HG03060 (cell line): ENCODE data around the gene AGO1.

ENCODE experiments used
- ATAC-seq: cut with Tn5 transposase; IDR thresholded peaks from one replicate; pipeline ENCODE4 v1.9.1; 2021; ENCODE audit warnings: low read depth, moderate number of reproducible peaks; ENCODE audit not compliant: unreplicated experiment

The AGO1 gene

DNA sequence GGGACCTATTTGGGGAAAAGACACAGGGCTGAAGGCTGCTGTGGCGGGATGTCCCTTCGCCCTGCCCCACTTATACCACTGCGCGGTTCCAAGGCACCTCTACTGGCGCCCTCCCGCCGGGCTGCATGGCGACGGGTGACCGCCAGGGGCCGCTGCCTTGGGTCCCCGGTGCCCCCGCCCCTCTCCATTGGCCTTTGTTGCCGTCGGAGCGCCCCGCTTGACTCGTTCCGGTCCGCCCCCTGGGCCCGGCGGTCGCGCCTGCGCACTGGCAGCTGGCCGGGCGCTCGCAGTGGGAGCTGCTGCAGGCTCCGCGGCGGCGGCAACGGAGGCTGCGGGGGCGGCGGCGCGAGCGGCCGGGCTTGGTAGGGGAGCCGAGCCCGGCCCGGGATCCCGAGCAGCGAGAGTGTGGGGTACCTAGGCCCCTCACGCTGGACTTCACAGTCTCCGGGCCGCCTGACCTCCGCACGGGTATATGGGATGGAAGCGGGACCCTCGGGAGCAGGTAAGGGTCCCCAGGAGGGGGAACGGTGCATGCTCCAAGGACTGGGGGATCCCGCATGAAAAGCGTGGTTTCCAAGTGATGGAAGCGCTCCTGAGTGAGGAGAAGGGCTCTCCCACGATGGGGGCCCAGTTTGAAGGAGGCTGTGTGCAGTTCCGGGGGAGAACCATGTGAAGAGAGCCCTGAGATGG lies at the start of gene AGO1:
AGO1 (plus strand) TSS at position 265 of the 690 bp plus-strand sequence; CDS start at position 478, 213 bp downstream.
- ATAC-seq, result peak; percentile 66

DNA sequence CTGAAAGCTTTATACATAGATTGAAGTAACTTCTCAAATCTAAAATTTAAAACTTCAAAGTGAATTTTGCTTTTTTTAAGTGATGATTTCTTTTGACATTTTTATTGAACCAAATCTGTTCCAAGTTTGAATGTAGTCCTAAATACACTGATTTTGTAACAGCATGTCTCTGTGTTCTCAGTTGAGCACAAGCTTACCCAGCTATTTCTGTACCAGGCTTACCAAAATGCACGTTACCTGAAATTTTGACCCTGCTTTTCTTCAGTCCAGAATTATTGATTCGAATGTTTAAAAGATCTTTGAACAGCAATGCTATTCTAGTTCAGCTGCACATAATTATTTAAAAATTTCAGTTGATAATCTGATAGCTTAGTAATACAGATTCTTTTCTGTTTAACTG lies 49.6 kb upstream of the AGO1 start:
- no peak for ATAC-seq

DNA sequence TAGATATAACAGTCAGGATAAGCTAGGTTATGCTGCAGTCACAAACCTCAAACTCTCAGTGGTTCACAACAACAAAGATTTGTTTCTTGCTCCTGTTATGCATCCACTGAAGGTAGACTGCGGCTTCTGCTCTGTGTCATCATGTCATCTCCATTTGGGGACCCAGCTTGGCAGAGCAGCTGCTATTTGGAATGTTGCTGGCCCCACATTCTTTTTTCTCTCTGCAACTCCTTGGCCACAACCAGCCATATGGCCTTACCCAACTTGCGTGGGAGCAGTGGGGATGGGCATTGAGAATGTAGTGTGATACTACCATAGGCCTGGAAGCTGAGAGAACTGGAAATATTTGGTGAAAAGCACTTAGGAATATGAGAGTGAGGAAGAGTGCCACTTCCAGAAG lies 48.8 kb upstream of the AGO1 start:
- ATAC-seq, result no peak

DNA sequence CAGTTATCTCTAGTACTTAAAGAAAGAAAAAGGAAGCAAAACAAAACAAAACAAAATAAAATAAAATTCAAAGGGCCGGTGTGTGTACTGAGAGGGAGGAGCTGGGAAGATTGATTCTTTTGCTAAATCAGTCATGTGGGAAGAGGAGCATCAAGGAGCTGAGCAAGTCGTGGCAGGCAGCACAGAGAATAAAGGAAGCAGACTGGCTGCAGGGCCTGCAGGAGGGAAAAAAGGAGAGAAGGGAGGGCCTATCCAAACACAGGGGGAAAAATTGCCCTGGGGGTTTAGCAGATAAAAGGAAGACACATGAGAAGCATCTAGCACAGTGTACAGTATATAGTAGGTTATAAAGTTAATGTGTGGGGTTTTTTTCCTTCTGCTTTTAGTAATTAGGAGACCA lies 47.6 kb upstream of the AGO1 start:
- ATAC-seq, result no peak

DNA sequence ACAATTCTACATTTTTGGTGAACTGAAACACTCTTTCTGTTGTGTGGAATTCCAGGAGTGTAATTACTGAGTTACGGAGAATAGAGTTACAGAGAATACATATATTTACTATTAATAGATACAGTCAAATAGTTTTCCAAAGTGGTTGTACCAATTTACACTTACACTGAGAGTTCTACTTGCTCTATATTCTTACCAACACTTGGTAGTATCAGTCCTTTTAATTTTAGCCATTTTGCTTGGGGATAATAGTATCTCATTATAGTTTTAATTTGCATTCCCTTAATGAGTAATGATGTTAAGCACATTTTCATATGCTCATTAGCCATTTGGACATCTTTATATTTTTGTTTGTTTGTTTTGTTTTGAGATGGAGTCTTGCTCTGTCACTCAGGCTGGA lies 46.3 kb upstream of the AGO1 start:
- no peak for ATAC-seq

DNA sequence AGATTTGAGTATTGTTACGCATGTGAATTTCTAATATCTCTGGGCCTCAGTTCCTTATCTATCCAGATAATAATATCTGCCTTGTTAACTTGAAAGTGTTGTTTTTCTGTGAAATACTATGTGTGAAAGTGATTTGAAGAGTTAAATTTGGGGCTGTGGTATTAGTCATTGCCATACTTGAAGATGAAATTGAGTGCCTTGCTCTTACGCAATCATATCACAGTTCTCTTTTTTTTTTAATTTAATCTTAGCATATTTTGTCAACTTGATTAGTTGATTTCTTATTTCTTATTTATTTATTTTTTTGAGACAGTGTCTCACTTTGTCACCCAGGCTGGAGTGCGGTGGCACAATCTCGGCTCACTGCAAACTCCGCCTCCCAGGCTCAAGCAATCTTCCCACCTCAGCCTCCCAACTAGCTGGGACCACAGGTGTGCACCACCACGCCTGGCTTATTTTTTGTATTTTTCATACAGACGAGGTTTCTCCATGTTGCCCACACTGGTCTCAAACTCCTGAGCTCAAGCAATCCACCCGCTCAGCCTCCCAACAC lies 44.2 kb upstream of the AGO1 start:
- no peak for ATAC-seq

DNA sequence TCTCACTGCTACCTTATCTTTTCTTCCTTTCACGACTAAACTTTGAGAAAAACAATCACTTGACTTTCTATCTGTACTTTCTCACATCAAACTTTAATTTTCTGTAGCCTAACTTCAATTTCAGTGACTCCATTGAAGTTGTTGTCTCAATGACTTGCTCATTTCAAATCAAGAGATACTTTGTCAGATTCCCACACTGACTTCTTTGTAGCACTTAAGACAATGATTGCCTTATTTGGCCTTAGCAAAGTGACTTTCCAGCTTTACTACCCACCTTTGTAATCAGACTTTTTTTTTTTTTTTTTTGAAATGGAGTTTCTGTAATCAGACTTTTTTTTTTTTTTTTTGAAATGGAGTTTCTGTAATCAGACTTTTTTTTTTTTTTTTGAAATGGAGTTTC lies 38.2 kb upstream of the AGO1 start:
- no peak for ATAC-seq

DNA sequence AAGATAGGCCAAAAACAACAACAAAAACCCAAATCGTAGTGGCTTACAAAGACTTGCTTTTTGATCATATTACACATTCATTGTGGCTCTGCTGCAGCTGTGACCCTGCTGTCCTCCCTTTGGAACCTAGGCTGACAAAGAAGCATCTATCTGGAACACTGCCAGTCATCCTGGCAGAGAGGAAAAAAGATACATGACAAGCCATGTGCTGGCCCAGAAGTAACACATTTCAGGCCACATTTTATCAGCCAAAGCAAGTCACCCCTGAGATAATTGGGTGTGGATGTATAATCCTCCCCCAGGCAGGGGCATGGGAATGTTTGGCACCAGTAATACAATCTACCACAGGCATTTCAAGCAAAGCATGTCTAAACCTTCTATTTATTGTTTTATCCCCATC lies 37.2 kb upstream of the AGO1 start:
- ATAC-seq, result no peak

DNA sequence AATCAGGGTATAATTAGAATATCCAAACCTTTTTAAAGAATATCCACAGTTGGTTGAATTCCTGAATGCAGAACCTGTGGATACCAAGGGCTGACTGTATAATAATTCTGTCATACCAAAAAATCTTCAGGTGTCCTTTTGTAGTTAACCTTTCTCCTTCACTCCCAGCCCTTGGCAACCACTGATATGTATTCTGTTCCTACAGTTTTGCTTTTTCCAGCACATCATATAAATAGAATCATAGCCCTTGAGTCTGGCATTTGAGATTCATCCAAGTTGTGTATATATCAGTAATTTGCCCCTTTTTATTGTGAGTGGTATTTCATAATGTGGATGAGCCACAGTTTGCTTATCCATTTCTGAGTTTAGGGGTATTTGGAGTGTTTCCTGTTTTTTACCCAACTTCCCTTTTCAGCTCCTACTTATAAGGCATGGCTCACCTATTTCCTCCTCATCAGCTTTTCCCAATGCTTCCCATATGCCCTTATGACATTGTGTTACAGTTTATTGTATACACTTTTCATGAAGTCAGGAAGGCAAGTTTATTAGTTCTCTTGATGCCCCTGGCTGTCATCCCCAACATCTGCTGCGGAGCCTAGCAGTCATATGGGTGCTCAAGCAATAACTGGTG lies 35.0 kb upstream of the AGO1 start:
- ATAC-seq, result no peak

DNA sequence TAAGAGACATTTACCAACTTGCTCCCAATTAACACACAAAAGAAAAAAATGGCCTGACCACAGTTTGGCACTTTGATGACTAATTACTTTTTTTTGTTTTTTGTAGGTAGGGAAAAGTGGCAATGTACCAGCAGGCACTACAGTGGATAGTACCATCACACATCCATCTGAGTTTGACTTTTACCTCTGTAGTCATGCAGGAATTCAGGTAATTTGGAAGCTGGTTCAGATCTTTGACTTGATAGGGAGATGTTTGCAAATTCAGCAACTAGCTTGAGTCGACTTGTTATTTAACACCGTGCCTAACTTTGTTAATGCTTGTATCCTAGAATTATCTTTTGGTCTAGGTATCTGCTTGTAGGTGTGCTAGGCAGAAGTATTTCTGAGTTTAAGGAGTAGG lies 33.0 kb upstream of the AGO1 start:
- no peak for ATAC-seq

DNA sequence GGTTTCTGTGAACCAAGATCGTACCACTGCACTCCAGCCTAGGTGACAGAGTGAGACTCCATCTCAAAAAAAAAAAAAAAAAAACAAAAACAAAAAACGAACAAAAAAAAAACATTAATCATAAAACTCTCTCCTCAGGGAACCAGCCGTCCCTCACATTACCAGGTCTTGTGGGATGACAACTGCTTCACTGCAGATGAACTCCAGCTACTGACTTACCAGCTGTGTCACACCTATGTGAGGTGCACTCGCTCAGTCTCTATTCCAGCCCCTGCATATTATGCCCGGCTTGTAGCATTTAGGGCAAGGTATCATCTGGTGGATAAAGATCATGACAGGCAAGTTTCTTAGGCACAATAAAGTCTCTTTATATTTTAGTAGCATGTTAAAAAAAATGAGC lies 32.3 kb upstream of the AGO1 start:
- no peak for ATAC-seq

DNA sequence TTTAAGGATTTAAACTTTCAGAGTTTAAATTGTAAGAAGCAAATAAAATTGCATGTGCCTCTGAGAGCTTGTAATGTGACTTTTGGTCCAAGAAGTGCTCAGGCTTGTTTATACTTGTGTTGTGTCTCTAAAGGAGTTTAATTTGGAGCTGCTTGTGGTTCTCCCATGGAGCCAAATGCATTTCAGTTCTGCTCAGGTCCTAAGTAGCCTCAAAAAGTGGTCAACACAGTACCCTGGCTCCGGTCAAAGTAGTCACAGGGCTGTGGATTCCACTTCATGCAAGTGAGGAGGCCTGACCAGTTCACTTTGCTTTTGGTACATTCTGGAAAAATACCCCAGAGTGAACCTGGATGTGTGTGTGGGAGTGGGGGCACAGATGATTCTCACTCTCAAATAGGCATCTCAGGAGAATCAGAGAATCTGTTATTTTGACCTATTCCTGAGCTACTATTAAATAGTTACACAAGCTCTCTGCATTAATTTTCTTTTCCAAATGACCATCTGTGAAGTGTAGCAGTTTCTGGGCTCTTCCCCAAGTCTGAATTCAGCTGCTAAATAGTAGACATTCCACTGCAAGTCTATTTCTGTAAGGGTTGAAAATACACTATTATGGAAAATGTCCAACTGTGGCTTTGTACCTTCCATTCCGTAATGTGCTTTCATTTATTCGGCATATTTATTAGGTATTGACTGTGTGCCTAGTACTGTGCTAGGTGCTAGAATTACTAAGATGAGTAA lies 31.7 kb upstream of the AGO1 start:
- no peak for ATAC-seq

DNA sequence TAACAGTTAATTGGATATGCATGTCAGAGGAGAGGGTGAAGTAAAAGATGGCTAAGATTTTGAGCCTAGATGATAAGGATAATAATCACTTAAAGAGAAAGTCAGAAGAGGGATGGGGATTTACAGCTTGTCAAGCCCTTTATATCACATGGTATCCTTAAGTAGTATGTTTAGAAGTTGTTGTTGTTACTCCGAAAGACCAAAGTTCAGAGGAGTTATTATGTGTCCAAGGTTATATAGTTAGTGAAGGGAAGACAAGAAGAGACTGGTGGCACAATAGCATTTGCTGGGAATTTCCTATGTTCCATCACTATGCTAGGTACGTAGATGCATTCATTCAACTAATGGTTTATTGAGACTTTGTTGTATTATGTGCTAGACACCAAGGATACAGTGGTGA lies 30.8 kb upstream of the AGO1 start:
- no peak for ATAC-seq

DNA sequence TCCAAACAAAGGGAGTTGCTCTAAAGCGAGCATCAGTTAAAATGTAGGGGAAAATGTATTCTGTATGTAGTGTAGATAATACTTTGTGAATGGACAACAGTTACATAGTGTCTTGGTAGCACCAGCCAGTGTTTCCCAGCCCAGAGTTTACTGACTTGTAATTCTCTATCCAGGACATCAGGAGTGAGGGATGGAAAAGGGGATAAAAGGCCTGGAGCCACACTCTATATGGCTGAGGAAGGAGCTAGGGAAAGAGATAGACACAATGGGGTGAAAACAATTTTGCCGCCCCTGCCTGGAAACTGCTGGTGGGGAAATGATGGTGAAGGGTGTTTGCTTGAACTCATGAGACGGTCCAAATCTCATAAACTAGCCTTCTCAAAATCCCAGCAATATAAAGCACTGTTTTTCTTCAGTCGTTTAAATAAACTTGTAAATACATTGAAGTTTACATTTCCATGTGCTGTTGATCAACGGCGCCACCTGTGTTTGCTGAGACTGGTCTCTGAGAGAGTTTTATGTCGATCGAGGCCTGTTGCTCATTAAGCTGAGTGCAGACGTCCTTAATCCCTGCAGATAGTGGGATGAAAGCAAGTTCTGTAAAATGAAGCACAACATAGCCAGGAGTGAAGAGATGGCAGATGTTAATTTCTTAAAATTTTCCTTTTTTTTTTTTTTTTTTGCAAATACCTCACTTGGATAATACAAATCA lies 27.9 kb upstream of the AGO1 start:
- ATAC-seq, result no peak

DNA sequence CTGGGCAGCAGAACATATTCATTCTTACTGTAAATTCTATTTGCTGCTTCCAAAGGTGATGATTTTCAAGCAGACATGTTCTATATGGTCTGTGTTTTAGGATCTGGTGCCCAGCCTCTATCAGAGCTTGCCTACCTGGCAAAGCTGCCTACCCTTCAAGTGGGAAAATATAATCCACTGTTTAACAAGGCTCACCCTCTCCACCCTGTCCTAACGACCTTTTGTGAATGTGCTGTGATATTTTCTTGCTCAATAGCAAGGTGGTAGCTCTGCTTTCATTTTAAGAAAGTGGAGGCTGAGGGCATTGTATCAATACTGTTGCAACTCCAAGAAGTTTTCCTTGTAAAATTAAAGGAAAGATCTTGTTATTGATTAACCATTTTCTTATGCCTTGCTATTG lies 26.0 kb upstream of the AGO1 start:
- no peak for ATAC-seq

DNA sequence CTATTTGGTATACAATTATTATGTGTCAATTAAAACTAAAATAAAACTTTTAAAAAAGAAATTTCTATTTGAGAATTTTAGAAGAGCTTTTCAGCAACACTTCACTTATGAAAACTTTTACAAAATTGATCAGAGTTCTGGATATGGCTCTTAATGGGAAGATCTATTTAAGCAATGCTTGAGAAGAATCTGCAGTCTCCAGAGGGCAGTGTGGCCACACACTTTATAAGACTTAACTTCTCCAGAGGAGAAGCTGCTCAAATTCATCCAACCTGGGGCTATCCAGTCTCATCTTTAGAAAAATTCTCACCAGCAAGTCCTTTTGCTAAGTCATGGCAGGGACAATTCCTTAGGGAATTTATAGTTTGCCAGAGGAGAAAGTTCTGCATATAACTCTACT lies 25.2 kb upstream of the AGO1 start:
- no peak for ATAC-seq

DNA sequence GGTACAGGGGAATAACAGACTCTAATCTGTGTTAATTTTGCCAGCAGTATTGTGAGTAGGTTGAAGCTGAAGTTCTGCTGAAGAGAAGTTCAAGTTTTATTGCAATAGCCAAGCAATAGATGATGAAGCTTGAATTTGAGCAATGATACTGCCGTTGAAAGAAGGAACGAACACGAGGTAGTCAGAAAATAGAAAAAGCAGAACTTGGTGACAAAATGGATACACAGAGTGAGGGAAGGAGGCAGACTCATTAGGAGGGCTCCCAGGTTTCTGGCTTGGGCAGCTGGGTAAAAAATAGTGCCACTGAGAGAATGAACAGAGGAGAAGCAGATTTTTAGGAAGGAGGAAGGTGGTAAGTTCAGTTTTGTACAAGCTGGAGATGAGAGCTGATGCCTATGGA lies 22.3 kb upstream of the AGO1 start:
- no peak for ATAC-seq

DNA sequence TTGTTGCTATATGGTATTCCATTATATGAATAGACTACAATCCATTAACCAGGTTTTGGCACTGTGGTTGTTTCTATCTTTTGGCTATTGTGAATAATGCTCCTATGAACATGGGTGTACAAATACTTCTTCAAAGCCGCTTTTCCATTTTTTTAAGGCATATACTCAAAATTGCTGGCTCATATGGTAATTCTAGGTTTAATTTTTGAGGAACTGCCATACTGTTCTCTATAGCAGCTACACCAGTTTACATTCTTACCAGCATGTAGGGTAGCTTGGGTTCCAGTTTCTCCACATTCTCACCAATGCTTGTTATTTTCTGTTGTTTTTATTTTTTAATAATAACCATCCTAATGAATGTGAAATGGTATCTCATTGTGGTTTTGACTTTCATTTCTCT lies 19.9 kb upstream of the AGO1 start:
- no peak for ATAC-seq

DNA sequence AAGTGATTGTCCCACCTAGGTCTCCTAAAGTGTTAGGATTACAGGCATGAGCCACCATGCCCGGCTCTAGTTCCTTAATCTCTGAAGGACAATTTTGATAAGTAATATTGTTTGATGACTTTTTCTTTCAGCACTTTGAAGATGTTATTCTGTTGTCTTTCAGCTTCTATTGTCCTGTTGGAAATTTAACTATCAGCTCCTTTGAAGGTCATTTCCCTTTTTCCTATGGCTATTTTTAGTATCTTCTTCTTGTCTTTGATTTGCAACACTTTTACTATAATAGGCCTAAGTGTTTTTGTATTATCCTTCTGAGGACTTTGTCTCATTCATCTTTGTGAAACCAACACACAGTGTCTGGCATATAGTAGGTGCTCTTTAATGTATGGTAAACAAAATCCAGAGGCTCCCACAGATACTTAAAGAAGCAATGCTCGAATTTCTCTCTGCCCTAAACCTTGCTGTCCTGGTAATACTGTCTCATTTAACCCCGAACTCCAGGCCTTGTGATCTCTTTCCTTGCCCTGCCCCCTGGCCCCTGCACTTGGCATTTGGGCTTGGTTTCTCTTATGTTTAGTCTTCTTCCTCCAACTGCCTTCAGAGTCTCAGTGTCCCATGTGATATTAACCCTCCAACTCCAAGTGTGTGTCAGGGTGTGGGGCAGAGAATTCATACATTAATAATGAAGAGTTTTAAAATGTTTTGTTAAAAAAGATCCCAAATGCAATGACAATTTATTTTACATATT lies 19.0 kb upstream of the AGO1 start:
- no peak for ATAC-seq

DNA sequence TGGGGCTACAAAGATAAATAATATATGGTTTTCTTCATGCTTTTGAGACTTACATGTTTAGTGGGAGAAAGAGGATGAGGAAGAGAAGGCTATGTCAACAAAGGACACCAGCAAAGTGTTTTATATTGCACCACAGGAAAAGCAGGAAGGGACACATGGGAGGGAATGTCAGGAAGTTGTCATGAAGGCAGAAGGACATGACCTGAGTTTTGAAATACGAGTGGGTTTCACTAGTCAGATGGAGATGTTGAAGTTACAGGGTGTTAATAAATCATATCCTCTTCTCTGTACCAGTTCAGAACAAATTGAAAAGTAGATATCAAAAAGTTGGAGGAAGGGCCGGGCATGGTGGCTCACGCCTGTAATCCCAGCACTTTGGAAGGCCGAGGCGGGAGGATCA lies 18.2 kb upstream of the AGO1 start:
- ATAC-seq, result no peak
